GM21515 (cell line): ENCODE results near the gene CNTNAP2.
"Not testable (repeated sequence)": the region's sequence is repeated elsewhere in the genome, so short reads cannot be mapped to it uniquely, and the experiment has no call there.

Source experiments
- ATAC-seq: cut with Tn5 transposase; IDR thresholded peaks from one replicate; pipeline ENCODE4 v1.9.1; 2021; ENCODE audit not compliant: unreplicated experiment

CNTNAP2 gene

DNA sequence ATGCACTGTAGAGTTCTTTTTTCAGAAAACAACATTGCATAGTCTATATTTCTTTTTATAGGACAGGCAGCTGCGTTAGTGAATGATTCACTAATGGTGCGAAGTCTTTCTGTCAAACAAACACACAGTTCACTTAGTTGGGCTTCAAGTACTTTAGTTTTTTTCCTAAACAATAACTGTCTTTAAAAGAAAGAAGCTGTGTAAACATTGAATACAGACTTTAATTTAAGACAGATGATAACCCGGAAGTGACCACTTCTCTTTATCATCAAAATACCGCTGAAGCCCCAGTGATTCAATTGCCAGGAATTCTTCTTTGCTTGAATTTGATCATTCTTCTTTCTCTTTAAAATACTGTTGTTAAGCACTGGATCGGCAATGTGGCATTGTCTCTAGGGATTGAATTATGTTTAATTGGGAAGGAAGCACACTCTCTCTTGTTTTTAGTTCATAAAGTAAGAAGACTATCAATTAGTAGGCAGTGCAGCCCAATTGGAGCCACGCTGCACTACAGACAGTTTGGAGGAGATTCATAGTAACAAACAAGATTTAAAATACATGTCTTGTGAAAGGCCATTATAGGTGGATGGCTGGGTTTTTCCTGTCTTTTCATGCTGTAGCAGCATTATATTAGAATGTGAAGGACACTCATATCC, 30.4 kb downstream of the CNTNAP2 start:
- ATAC-seq = no peak

DNA sequence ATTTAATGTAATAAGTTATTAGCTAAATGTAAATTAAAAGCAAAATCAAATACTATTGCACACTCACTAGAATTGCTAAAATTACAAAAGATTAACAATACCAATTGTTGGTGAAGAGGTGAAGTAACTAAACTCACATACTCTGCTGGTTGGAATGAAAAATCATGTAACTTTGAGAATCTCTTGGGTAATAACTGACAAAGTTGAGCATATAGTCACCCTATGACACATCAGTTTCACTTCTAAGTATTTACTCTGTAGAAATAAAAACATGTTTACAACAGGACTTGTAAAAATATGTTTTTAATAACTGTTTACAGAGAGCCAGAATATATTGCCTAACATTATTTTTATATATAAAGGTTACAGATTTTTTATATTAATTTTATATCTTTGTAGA, 33.6 kb downstream of the CNTNAP2 start:
- no peak for ATAC-seq

DNA sequence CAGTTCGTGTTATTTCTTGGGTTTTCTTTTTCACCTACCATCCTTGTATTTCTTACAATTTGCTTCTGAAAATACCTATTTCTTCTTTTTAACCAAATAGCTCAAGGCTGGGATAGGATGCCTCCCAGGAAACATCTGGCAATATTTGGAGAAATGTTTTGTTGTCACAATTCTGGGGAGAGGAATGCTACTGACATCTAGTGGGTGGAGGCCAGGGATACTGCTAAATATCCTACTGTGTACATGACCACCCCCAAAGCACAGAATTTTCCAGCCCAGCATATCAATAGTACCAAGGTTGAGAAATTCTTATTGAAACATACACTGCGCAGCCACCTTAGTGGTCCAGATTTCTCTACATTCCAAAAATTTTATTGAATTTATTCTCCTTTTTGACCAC, 55.5 kb downstream of the CNTNAP2 start:
- ATAC-seq = no peak

DNA sequence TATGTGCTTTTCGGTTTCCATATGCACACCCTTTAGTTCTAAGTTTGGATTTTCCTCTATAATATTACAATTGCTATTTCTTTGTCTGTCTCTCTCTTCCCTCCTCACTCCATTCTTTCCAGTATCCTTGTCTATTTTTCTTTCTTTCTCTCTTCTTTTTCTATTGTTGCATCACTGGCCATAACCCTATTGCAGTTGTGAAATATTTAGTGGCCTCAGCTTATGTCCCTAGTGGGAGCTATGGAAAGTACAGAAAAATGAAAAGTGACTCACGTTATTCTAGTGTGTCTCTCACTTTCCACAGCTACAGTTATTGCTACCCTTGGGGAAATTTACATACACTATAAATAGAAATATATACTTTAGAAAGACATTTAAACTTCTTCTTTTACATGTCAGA, 59.1 kb downstream of the CNTNAP2 start:
- ATAC-seq = no peak

DNA sequence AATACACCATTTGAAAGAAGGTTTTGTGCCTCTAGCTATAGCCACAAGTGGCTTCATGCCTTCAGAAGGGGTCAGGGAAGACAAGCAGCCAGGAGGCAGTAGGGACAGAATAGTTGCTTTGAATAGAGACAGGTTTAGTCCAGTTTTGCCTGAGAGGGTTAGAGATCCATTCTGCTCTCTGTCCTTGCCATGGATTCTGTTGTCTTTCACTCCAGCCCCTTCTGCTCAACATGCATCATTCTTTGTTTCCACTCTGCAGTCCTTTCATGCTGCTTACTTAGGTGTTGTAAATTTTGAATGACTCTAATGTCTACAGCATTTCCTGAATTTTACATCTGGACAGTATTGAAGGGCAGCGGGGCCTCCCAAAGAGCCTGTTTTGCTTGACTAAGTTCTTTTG, 60.3 kb downstream of the CNTNAP2 start:
- ATAC-seq = no peak

DNA sequence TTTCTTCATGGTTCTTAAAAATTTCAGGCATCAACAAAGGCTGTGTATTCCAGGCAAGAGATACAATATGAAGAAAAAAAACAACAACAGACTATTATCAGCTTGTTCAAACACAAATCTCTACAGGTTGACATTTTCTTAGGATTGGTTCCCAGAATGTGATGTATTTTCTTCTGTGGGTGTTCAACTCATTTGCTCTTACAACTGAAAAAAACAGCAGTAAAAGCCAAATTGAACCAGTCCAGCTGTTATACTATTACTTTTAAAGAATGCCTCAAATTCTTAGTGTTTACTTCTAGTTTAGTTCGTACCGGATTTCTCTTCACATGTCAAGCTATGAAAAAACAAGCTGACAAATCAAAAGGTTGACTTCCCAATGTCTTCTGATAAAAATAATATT, 60.7 kb downstream of the CNTNAP2 start:
- ATAC-seq = no peak

DNA sequence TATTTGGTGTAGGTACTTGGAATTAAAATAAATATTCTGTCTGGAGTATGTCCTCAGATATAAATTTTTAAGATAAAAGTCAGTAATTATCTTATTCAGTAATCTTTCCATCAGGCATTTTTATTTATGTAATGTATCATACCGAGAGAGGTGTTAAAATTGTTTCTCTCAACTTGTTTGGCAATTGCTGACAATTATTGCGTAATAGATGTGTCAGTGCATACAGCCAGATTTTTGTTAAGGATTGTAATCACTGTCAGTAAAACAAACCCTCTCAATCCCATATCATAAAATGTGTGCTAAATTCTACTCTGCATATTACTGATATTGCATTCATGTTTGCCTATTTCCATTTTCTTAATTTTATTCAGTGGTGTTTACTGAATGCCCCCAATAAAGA, 69.2 kb downstream of the CNTNAP2 start:
- ATAC-seq = no peak

DNA sequence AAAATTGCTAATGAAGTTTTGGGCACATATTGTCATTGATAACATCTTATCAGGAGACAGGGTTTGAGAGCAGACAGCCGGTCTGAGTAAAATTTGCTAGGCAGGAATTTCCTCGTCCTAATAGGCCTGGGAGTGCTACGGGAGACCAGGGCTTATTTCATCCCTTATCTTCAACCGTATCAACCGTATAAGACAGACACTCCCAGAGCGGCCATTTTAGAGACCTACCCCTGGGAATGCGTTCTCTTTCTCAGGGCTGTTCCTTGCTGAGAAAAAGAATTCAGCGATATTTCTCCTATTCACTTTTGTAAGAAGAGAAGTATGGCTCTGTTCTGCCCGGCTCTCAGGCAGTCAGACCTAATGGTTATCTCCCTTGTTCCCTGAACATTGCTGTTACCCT, 74.8 kb downstream of the CNTNAP2 start:
- not testable (repeated sequence) for ATAC-seq

DNA sequence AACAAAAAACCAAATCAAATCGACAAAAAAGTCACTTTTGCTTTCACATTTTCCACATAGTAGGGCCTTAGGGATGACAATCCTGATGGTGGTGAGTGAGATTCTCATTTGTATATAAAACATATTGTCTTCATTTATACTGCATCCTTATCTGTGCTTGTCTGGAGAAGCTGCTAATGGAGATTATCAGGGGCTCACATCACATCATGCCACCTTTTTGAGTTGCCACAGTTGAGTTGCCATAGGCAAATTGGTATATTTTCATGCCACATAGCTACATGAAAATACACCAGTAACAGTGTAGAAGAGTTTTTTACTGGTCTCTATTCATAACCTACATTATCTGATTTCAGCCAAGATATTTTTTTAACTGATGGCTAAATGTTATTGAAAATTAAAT, 85.3 kb downstream of the CNTNAP2 start:
- ATAC-seq = no peak

DNA sequence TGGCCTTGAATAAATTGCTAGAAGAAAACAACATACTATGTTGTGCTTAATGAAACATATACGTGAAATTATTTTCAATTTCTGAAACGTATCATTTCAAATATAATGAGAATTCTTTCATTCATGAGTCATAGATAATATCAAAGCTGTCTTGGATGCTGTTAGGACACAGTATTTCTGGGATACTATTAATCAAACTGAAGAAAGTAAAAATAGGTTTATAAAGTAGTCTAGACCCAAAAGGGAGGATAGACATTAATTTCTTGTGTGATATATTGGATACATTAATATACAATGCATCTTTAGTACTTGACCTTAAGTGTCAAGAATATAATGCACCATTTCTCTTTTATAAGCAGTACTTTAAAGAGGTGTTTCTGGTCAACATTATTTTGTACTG, 89.7 kb downstream of the CNTNAP2 start:
- no peak for ATAC-seq

DNA sequence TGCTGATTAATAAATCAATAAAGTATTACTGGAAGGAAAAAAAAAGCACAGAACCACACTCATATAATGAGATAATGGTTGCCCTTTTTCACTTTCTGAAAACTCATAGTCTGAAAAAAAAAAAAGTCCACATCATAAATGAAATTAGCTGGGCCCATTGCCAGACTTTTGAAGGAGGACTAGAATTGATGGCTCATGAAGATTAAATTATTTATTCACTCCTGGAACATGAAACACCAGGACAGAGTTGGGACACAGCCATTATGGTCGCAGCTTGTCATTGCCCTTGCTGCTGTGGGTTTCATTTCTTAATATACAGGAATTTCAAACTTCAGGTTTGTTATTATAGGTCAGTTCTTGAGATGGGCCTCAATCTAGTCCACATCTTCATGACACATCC, 91.9 kb downstream of the CNTNAP2 start:
- ATAC-seq = no peak

DNA sequence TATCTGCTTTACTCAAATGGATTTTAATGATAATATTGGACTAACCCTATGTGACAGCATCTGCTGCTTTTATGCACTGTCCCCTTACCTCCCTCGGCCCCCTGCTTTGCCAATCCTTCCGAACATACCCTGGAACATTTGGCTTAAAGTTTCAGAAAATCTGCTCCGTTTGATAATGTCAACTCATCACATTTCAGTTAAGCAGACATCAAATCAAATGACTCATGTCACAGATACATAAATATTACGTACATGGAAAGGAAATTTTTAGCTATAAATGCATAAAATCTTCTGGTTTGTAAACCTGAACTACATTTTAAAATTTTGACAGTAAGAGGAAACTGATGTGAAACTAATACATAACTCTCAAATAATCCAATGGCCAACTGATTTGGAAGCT, 98.2 kb downstream of the CNTNAP2 start:
- ATAC-seq = no peak

DNA sequence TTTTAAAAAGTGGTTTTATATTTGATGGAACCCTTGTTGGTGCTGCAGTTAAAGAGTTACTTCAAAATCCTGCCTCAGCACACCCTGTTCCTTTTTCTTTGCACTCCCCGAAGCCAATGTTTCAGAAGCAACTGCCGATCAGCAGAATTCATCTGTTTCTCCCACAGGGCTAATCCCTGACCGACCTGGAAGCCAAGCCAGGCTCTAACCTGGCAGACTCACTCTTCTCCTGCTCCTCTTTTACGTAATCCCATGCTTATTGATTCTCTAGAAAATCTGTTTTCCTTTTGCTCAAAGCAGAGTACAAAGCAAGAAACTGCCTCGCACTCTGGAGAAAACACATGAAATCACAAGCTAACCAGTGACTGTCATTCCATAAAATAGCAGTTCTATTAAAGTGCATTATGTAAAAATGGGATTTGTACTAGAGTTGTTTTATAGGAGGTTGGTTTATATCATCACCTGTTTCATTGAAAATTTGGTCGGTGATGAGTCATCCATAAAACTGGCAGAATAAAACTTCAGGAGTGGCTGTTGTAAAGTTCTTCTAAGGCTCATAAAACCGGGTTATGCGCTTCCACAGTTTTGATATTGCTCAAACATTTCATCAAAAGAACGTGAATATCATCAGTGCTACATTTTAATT, 99.9 kb downstream of the CNTNAP2 start:
- no peak for ATAC-seq

DNA sequence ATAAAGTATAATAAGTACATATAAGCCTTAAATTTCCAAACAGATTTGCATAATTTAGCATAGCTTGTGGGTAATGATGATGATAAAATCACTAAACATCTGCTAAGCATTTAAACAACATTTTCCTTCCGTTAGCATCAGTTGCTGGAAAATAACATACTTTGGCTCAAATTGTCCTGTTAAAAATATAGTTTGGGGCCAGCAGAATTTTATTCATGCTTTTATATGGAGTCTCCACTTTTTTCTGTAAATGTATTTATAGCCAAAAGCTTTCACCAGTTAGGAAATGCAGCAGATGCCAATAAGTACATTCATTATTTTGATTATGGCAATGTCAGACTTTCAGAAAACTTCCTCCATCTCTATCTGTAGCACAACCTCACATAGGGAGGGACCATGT, 107.2 kb downstream of the CNTNAP2 start:
- no peak for ATAC-seq

DNA sequence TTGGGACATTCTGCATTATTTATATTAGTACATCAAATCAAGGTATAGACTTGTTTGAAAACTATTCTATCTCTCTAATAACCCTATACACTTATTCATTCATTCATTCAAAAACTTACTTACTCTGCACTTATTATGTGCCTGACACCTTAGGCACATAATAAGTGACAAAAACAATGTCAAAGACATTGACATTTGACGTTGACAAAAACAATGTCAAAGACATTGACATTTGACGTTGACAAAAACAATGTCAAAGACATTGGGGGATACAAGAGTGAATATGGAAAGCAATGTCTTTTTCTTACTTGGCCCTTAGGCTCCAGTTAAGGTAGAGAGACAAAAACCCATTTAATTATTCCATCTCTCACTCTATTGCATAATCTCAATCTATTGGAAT, 116.0 kb downstream of the CNTNAP2 start:
- ATAC-seq = no peak

DNA sequence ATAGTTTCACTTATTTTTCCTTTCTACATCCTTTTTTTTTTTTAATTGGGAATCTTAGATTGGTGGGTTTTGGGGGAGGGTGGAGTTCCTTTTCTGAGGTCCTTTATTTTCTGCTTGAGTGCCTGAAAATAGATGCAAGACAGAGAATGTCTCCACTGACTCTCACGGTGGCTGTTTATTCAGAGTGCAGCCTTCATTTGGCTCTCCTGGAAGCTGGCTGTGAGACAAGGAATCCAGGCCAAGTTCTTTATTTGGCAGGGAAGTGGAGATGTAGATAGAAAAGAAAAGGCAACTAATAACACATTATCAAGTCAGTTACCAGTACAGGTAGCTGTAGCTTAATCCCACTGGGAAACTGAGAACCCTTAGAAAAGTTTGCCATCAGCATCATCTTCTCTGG, 118.6 kb downstream of the CNTNAP2 start:
- no peak for ATAC-seq

DNA sequence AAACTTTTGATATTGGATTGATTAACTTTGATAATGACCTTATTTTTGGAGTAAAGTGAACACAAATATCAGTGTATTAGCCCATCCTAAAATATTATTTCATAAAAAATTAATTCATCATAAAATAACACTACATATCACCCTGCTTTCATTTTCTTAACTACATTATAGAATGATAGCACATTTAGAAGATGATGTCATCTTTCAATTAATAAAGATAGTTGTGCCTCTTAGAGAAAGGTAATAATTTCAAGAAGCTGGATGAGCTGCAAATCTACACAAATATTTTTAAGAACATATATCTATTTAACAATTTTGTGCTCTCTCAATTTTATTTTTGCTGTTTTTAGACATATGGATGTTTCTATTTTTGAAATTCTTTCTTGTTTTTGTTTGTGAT, 126.1 kb downstream of the CNTNAP2 start:
- no peak for ATAC-seq

DNA sequence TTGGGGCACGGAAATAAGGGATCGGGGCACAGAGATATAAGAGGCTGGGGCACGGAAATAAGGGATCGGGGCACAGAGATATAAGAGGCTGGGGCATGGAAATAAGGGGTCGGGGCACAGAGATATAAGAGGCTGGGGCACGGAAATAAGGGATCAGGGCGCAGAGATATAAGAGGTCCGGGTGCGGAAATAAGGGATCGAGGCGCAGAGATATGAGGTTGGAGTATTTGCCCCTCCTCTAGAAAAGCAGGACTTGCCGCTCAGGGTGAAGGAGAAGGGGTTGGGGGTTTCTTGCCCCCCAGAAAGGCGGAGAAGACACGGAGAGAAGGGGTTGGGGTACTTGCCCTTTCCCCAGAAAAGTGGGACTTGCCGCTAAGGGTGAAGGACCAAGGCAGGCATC, 131.4 kb downstream of the CNTNAP2 start:
- ATAC-seq = not testable (repeated sequence)

DNA sequence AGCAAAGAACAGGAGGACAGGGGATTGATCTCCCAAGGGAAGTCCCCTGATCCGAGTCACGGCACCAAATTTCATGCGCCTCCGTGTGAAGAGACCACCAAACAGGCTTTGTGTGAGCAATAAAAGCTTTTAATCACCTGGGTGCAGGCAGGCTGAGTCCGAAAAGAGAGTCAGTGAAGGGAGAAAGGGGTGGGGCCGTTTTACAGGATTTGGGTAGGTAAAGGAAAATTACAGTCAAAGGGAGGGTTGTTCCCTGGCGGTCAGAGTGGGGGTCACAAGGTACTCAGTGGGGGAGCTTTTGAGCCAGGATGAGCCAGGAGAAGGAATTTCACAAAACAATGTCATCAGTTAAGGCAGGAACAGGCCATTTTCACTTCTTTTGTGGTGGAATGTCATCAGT, 132.1 kb downstream of the CNTNAP2 start:
- not testable (repeated sequence) for ATAC-seq

DNA sequence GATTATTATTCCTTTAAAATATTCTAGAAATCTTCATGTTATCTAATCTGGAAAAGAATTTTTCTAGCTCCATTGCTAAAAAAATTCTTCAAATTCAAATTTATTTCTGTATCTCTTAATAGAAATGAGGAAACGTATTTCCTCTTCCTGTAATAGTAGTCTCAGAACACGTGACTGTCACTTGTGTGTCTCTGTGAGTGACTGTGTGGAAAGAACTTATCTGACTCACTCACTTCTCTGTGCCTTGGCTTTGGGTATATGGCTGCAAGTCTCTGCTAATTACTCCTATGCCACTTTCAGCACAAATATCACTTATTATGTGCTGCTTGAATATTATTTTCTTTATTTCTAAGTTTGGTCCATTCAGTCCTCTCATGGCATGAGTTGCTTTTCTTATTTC, 132.7 kb downstream of the CNTNAP2 start:
- no peak for ATAC-seq

DNA sequence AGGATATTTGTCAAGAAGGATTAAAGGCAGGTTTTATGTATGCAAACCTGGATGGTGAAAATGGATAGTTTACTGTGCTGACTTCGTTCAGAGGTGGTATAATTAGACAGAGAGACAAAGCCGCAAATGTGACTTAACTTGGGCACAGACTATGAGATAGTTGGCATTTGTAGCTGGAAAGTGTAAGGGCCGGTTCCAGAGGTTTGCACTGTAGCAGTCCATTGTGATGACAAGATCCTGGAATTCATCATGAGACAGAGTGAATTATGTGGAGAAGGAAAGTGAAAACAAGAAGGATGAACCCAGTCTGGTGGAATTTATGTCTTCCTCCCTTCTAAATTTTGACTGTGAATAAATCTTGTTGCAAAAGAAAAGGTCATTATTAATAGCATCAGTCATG, 139.0 kb downstream of the CNTNAP2 start:
- ATAC-seq = no peak

DNA sequence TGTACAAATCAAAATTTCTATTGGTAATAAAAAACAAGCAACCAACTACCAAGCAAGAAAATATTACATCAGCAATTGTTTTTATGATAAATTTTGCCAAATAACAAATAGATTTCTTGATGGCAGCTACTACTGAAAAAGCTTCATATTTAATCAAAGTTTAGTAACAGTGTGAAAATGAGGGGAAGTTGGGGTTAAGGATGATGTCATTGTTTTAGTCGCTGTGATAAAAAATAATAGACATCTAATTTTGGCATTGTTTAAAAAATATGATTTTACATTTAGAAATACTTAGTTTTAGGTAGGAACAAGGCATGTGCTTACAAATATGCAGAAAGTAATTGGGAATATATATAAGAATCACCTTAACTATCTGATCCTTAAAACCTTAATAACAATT, 145.9 kb downstream of the CNTNAP2 start:
- ATAC-seq = no peak

DNA sequence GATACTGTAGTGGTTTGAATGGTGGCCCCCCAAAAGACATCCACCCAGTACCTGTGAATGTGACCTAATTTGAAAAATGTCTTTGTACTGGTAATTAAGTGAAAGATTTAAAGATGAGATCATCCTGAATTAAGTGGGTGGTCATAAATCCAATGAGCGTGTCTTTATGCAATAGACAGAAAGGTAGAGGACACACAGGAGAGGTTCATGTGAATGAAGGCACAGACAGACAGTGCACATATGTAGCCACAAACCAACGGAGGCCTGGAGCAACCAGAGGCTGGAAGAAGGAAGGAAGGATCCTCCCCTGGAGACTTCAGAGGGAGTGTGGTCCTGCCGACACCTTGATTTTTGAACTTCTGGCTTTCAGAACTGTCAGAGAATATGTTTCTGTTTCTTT, 160.3 kb downstream of the CNTNAP2 start:
- no peak for ATAC-seq
